ENCODE data around the gene COA8.

The COA8 gene

DNA sequence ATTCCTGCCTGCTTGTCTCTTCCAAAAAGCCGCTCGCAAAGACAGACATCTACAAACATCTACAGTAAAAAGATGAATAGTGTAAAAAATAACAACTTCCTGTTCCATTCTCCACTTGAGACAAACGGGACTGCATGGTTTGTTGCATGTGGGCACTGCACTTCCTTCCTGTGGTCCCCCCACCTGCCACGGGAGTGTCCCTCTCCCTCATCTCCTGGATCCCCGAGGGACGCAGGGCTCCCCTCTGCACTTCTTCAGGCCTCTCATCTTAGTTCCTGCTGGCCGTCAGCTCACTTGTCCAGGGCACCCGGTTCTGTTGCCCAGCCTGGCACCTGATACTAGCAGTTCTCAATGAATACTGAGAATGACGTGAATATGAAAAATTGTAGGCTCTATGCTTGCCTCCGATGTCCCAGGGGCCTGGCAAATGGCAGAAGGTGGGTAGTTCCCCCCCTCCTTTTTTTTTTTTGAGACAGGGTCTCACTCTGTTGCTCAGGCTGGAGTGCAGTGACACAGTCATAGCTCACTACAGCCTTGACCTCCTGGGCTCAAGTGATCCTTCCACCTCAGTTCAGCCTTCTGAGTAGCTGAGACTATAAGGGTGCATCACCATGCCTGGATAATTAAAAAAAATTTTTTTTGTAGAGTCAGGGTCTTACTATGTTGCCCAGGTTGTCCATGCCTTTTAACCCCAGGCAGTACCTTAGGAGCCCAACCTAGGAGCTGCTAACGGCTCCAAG, 62.8 kb downstream of the COA8 start:
- no peak for DNase-seq

- DNase-seq, result no peak
These were observed 63.5 kb downstream of the COA8 start for GRCh38 chr14:103626146-103626850.

GRCh38 chr14:103627073-103628025, 64.6 kb downstream of the COA8 start:
- DNase-seq, result no peak

GRCh38 chr14:103628221-103628683, 65.5 kb downstream of the COA8 start:
- peak; percentile 12 for DNase-seq

DNA sequence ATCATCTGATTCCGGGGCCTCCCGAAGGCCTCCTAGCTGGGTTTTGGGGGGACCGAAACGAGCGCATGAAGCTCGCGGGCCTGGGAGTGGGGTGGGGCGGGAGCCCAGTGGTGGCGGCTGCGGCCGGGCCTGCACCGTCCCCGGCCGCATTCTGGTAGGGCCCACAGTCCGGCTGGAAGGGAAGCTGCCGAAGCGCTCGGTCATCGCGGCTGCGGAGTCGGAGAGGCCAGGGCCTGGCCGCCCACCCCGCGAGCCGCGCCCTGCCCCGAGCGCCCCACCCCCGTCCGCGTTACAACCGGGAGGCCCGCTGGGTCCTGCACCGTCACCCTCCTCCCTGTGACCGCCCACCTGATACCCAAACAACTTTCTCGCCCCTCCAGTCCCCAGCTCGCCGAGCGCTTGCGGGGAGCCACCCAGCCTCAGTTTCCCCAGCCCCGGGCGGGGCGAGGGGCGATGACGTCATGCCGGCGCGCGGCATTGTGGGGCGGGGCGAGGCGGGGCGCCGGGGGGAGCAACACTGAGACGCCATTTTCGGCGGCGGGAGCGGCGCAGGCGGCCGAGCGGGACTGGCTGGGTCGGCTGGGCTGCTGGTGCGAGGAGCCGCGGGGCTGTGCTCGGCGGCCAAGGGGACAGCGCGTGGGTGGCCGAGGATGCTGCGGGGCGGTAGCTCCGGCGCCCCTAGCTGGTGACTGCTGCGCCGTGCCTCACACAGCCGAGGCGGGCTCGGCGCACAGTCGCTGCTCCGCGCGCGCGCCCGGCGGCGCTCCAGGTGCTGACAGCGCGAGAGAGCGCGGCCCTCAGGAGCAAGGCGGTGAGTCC, 66.1 kb downstream of the COA8 start, which contains the start of gene KLC1:
Gene KLC1, plus strand, starts transcription at position 528 of the 819 bp plus-strand sequence. CDS start 25,354 bp downstream, outside the sequence.
- peak; percentile 7 for DNase-seq

GRCh38 chr14:103629503-103630121, 66.9 kb downstream of the COA8 start:
- DNase-seq, result no peak

GRCh38 chr14:103630364-103631108, 67.8 kb downstream of the COA8 start:
- DNase-seq, result no peak

GRCh38 chr14:103633391-103633790, 70.6 kb downstream of the COA8 start:
- no peak for DNase-seq

GRCh38 chr14:103634156-103634555, 71.4 kb downstream of the COA8 start:
- no peak for DNase-seq

- DNase-seq, result no peak
These were observed 75.8 kb downstream of the COA8 start for GRCh38 chr14:103638594-103638993.
